BJ (cell line): ENCODE results near the gene MTF1. TPM values are rescaled to one million over a fixed set of nuclear protein-coding genes. Genes with fewer than 3 reads are reported as not detected.

Source experiments
- CTCF ChIA-PET: fragments of 350-600 bp; formaldehyde crosslinking; extraction: SDS; loops from one replicate; lab custom pipeline; 2021; ENCODE audit warnings: antibody characterized with exemption, inconsistent platforms; lab: Yijun Ruan, JAX
- POLR2A ChIA-PET: fragments of 300-600 bp; sonication (Branson Sonifier 250); formaldehyde crosslinking; extraction: SDS; loops from one replicate; lab custom pipeline; 2021; ENCODE audit warnings: antibody characterized with exemption; lab: Charles Lee
- DNase-seq: peaks from one replicate; pipeline ENCODE4 v3.0.0-alpha.2; 2011; ENCODE audit warnings: low read depth
- H3K27me3 ChIP-seq: 2 replicates; pipeline ENCODE4 v1.6.0; 2011; ENCODE audit warnings: low read length; ENCODE audit not compliant: control insufficient read depth, insufficient read depth
- H3K36me3 ChIP-seq: 2 replicates; pipeline ENCODE4 v1.5.1; 2011; ENCODE audit warnings: low read length; ENCODE audit not compliant: control insufficient read depth, insufficient read depth
- H3K4me3 ChIP-seq: 2 replicates; pipeline ENCODE4 v1.5.1; 2011; ENCODE audit warnings: low read depth, mild to moderate bottlenecking, control low read depth, low read length
- polyA plus RNA-seq: library from polyadenylated mRNA; depleted of rRNA; stranded (reverse); fragments of >200 nt; gene quantifications from 2 replicates; pipeline ENCODE4 v1.2.3, GENCODE V29; 2011
- TF ChIP-seq, protein P1 (sequence below): IDR thresholded peaks from 2 replicates; pipeline ENCODE4 v1.5.1; 2011; ENCODE audit warnings: low read depth, mild to moderate bottlenecking, control low read depth, inconsistent platforms, low read length, moderate library complexity; ENCODE audit not compliant: insufficient read depth

The MTF1 gene
- polyA plus RNA-seq, 1 experiment: 6.9 TPM

DNA sequence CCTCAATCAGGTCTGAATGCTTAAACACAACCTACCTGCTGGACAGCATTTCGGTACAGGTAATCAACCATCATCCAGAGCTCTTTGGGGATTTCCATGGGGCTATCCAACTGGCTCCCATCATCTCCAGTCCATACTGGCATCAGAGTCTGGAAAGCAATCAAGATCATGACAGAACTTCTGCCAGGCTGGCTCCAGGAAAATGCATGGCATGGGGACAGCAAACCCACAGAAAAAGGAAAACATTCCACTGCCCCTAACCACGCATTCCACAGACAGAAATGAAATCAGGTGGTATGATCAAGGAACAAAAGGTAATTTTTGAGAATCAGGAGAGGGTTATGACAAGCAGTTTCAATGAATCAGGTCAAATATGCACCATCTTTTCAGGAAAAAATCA, 9.1 kb upstream of the MTF1 start:
- TF ChIP-seq, protein P1, sequence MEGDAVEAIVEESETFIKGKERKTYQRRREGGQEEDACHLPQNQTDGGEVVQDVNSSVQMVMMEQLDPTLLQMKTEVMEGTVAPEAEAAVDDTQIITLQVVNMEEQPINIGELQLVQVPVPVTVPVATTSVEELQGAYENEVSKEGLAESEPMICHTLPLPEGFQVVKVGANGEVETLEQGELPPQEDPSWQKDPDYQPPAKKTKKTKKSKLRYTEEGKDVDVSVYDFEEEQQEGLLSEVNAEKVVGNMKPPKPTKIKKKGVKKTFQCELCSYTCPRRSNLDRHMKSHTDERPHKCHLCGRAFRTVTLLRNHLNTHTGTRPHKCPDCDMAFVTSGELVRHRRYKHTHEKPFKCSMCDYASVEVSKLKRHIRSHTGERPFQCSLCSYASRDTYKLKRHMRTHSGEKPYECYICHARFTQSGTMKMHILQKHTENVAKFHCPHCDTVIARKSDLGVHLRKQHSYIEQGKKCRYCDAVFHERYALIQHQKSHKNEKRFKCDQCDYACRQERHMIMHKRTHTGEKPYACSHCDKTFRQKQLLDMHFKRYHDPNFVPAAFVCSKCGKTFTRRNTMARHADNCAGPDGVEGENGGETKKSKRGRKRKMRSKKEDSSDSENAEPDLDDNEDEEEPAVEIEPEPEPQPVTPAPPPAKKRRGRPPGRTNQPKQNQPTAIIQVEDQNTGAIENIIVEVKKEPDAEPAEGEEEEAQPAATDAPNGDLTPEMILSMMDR: no peak
- POLR2A ChIA-PET: no interaction called here
- Histone ChIP-seq H3K27me3 (no peaks in the 10 kb centered on the region), H3K4me3 (no peak overlapping the region), H3K36me3 (peaks cover 27% of the 10 kb centered on the region)
- CTCF ChIA-PET: interaction anchor here (1.1 kb wide), 1 partner anchor 122 kb away, joined by 3 read pairs; no protein-coding TSS in a partner anchor
- DNase-seq: no peak

DNA sequence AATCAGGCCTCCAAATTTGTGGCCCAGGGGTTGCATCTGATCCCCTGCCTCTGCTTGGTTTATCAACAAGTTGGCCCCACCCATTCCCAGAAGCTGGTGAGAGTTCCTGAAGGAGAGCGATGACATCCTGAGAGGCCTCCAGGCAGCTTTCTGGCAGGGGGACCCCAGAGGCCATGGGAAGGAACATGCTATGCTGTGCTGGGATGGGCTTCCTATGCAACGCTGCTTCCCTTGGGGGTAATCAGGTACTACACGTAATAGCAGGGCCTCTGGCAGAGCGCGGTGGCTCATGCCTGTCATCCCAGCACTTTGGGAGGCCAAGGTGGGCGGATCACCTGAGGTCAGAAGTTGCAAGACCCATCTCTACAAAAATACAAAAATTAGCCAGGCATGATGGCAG, 8.4 kb upstream of the MTF1 start:
- no peaks in the 10 kb centered on the region for H3K27me3 ChIP-seq
- POLR2A ChIA-PET: no interaction called here
- no peak overlapping the region for H3K4me3 ChIP-seq
- DNase-seq: no peak
- CTCF ChIA-PET: interaction anchor here (1.1 kb wide), 1 partner anchor 123 kb away, joined by 3 read pairs; no protein-coding TSS in a partner anchor
- TF ChIP-seq, protein P1: no peak
- peaks cover 23% of the 10 kb centered on the region for H3K36me3 ChIP-seq

DNA sequence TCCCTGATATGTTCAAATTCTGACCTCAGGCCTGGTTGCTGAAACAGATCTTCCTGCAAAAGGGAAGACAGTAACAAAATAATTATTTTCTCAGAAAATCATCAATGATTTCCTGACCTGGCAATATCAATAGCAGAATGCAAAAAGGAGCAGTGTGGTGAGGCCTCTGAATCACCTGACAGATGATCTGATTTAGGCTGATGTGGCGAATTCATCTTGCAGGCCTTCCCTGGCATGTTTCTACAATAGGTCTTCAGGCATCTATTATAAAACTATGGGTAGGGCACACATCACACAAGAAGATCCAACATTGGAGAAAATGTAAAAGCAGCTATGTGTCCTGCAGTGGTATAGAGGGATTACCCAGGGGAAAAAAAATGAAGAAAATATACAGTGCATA, 7.1 kb upstream of the MTF1 start:
- TF ChIP-seq, protein P1: no peak
- no peak overlapping the region for H3K4me3 ChIP-seq
- CTCF ChIA-PET: no interaction called here
- H3K36me3 ChIP-seq: peaks cover 21% of the 10 kb centered on the region
- no peaks in the 10 kb centered on the region for H3K27me3 ChIP-seq
- POLR2A ChIA-PET: no interaction called here
- no peak for DNase-seq

DNA sequence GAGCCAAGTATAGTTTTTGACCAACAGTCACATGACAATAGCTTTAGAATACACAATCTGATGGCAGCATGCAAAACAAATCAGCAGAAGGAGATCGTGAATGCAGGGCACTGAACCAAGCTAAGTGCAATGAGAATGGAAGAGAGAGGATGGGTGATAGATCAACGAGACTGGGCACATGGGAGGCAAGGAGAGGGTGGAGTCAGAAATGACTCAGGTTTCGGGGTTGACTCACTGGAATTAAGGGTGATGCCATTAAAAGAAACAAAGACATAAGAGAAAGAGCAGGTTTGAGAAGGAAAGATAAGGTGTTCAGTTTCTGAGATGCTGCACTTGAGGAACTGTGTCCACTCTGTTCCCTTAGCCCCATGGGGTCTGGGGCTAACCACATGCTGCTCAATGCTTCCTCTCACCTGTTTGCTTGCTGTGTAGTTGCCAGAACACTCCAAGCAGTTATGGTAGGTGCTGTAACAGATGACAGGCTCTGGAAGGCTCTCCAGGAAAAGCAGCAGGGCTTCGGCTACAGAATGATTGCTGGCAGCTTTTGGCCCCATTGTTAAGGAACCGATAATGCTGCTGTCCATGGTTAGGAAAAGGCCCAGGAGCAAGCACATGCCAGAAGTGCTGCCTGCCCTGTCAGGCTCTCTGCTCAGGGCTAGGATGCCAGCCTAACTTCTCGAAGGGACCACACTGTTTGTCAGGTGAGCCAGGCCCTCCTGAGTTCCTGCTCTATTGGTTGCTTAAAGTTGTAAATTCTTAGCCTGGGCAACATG, 6.1 kb upstream of the MTF1 start:
- TF ChIP-seq, protein P1: no peak
- no peak for DNase-seq
- Histone ChIP-seq H3K27me3 (no peaks in the 10 kb centered on the region), H3K4me3 (no peak overlapping the region), H3K36me3 (peaks cover 19% of the 10 kb centered on the region)
- ChIA-PET CTCF (interaction anchor here (0.7 kb wide), 1 partner anchor 10 kb away, joined by 3 read pairs; no protein-coding TSS in a partner anchor), POLR2A (no interaction called here)

DNA sequence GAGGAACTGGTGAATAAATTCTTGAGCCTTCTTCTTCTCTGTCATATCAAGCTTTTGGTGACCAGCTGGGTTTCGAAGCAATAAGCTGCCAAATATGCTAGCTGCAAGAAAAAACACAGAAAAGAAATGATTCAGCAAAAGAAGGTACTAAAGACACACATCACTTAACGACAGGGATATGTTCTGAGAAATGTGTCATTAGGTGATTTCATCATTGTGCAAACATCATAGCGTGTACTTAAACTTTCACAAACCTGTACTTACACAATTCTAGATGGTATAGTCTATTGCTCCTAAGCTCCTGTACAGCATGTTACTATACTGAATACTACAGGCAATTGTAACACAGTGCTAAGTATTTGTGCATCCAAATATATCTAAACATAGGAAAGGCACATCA, 2.9 kb upstream of the MTF1 start:
- H3K27me3 ChIP-seq: no peaks in the 10 kb centered on the region
- no peak for DNase-seq
- TF ChIP-seq, protein P1: no peak
- H3K4me3 ChIP-seq: no peak overlapping the region
- ChIA-PET CTCF (interaction anchor here (0.7 kb wide), 1 partner anchor 113 kb away, joined by 3 read pairs; no protein-coding TSS in a partner anchor), POLR2A (no interaction called here)
- H3K36me3 ChIP-seq: peaks cover 11% of the 10 kb centered on the region
